Effector memory CD4-positive, alpha-beta T cell (primary cell): ENCODE measurements around the gene CCDC40.

ENCODE experiments used
- DNase-seq, 3 donors: peaks; one replicate each; pipeline ENCODE4 v3.0.0-alpha.2; 2020
- H3K27ac ChIP-seq: 2 replicates; pipeline ENCODE4 v1.7.0; 2013; ENCODE audit warnings: mild to moderate bottlenecking, low read length, moderate library complexity; ENCODE audit not compliant: insufficient read depth, poor library complexity, severe bottlenecking
- H3K27me3 ChIP-seq: replicated peaks from 2 replicates; pipeline ENCODE4 v1.7.0; 2013; ENCODE audit warnings: mild to moderate bottlenecking, low read length; ENCODE audit not compliant: insufficient read depth, control insufficient read depth, poor library complexity, severe bottlenecking
- H3K36me3 ChIP-seq: 2 replicates; pipeline ENCODE4 v1.7.0; 2013; ENCODE audit warnings: mild to moderate bottlenecking, low read length, moderate library complexity; ENCODE audit not compliant: control insufficient read depth, insufficient read depth
- H3K4me1 ChIP-seq: 2 replicates; pipeline ENCODE4 v1.7.0; 2013; ENCODE audit warnings: low read length, mild to moderate bottlenecking; ENCODE audit not compliant: control insufficient read depth, insufficient read depth, poor library complexity, severe bottlenecking
- H3K4me3 ChIP-seq: 2 replicates; pipeline ENCODE4 v1.7.0; 2013; ENCODE audit warnings: low read length, low read depth, mild to moderate bottlenecking; ENCODE audit not compliant: insufficient read depth, poor library complexity, severe bottlenecking
- H3K9me3 ChIP-seq: 2 replicates; pipeline ENCODE4 v1.7.0; 2013; ENCODE audit warnings: mild to moderate bottlenecking, low read length, moderate library complexity; ENCODE audit not compliant: control insufficient read depth
- total RNA-seq, 3 donors: gene quantifications; one replicate each; lab custom pipeline; 2026; lab: John Stamatoyannopoulos, UW

The CCDC40 gene
- 0.52 to 1.4 (median 1.0) reads per million in 3 donors for total RNA-seq

- H3K27ac ChIP-seq, result peak within 1 kb of the TSS; percentile 70
- DNase-seq, result peak; percentile 61 to 75 (median 66)
- H3K4me3 ChIP-seq, result peak within 1 kb of the TSS; percentile 75
- H3K27me3 ChIP-seq, result no peaks in the 10 kb centered on the region
- no peaks in the 10 kb centered on the region for H3K36me3 ChIP-seq
- no peaks in the 10 kb centered on the region for H3K9me3 ChIP-seq
- peaks cover 15% of the 10 kb centered on the region for H3K4me1 ChIP-seq
Measured at GRCh38 chr17:80035937-80036714, at the start of gene CCDC40. Gene CCDC40 (plus strand): TSS chr17:80036642. CDS start chr17:80036663, 21 bp downstream.

- no peak overlapping the region for H3K27ac ChIP-seq
- H3K9me3 ChIP-seq, result no peaks in the 10 kb centered on the region
- no peaks in the 10 kb centered on the region for H3K27me3 ChIP-seq
- no peak overlapping the region for H3K4me3 ChIP-seq
- H3K4me1 ChIP-seq, result peaks cover 12% of the 10 kb centered on the region
- DNase-seq, result no peak
- H3K36me3 ChIP-seq, result no peaks in the 10 kb centered on the region
Measured at GRCh38 chr17:79987187-79987934, 49.1 kb upstream of the CCDC40 start.

GRCh38 chr17:79987935-79988184, 48.6 kb upstream of the CCDC40 start:
- no peak overlapping the region for H3K4me3 ChIP-seq
- H3K9me3 ChIP-seq, result no peaks in the 10 kb centered on the region
- no peak for DNase-seq
- H3K36me3 ChIP-seq, result no peaks in the 10 kb centered on the region
- H3K27me3 ChIP-seq, result no peaks in the 10 kb centered on the region
- H3K27ac ChIP-seq, result no peak overlapping the region
- peaks cover 15% of the 10 kb centered on the region for H3K4me1 ChIP-seq

GRCh38 chr17:79988185-79988971, 48.1 kb upstream of the CCDC40 start:
- peaks cover 15% of the 10 kb centered on the region for H3K4me1 ChIP-seq
- H3K4me3 ChIP-seq, result no peak overlapping the region
- H3K36me3 ChIP-seq, result no peaks in the 10 kb centered on the region
- H3K27ac ChIP-seq, result no peak overlapping the region
- H3K27me3 ChIP-seq, result no peaks in the 10 kb centered on the region
- H3K9me3 ChIP-seq, result no peaks in the 10 kb centered on the region
- DNase-seq, result no peak

GRCh38 chr17:79989106-79989835, 47.2 kb upstream of the CCDC40 start:
- Histone ChIP-seq H3K4me3 (no peak overlapping the region), H3K4me1 (peaks cover 15% of the 10 kb centered on the region), H3K27me3 (no peaks in the 10 kb centered on the region), H3K27ac (no peak overlapping the region), H3K9me3 (no peaks in the 10 kb centered on the region), H3K36me3 (no peaks in the 10 kb centered on the region)
- DNase-seq, result no peak

GRCh38 chr17:79990051-79990592, 46.3 kb upstream of the CCDC40 start:
- Histone ChIP-seq H3K27ac (no peak overlapping the region), H3K4me1 (peaks cover 15% of the 10 kb centered on the region), H3K4me3 (no peak overlapping the region), H3K36me3 (no peaks in the 10 kb centered on the region), H3K27me3 (no peaks in the 10 kb centered on the region), H3K9me3 (no peaks in the 10 kb centered on the region)
- no peak for DNase-seq

- no peak overlapping the region for H3K27ac ChIP-seq
- H3K36me3 ChIP-seq, result no peaks in the 10 kb centered on the region
- DNase-seq, result no peak
- H3K27me3 ChIP-seq, result no peaks in the 10 kb centered on the region
- no peak overlapping the region for H3K4me3 ChIP-seq
- H3K9me3 ChIP-seq, result no peaks in the 10 kb centered on the region
- H3K4me1 ChIP-seq, result peaks cover 15% of the 10 kb centered on the region
Measured at GRCh38 chr17:79990704-79991103, 45.7 kb upstream of the CCDC40 start.

GRCh38 chr17:79991140-79991923, 45.1 kb upstream of the CCDC40 start:
- Histone ChIP-seq H3K9me3 (no peaks in the 10 kb centered on the region), H3K27ac (peak overlapping the region; percentile 32), H3K27me3 (no peaks in the 10 kb centered on the region), H3K36me3 (no peaks in the 10 kb centered on the region), H3K4me1 (peaks cover 17% of the 10 kb centered on the region), H3K4me3 (peak overlapping the region; percentile 60)
- DNase-seq, result peak; percentile 58 to 72 (median 67)
